Osteocyte (in vitro differentiated cells): Measurements from ENCODE around the gene RBM3. TPM values are rescaled to one million over a fixed set of nuclear protein-coding genes. Genes with fewer than 3 reads are reported as not detected.
A peak's percentile ranks its signal among the peaks of the same experiment; 100 is the strongest.

ENCODE experiments used
- DNase-seq: peaks from one replicate; pipeline ENCODE4 v3.0.0; 2021; ENCODE audit warnings: mixed read lengths; ENCODE audit not compliant: unreplicated experiment; ENCODE audit errors: extremely low spot score
- H3K27ac Mint-ChIP-seq: one replicate; pipeline ENCODE4 v1.8.0; 2021; ENCODE audit warnings: mild to moderate bottlenecking, mixed read lengths; ENCODE audit not compliant: unreplicated experiment
- H3K27me3 Mint-ChIP-seq: one replicate; pipeline ENCODE4 v1.8.0; 2021; ENCODE audit warnings: mixed read lengths; ENCODE audit not compliant: unreplicated experiment
- H3K36me3 Mint-ChIP-seq: one replicate; pipeline ENCODE4 v1.8.0; 2021; ENCODE audit warnings: mixed read lengths; ENCODE audit not compliant: unreplicated experiment
- H3K4me1 Mint-ChIP-seq: one replicate; pipeline ENCODE4 v1.8.0; 2021; ENCODE audit warnings: mixed read lengths; ENCODE audit not compliant: unreplicated experiment
- H3K4me3 Mint-ChIP-seq: one replicate; pipeline ENCODE4 v1.8.0; 2021; ENCODE audit warnings: mild to moderate bottlenecking, moderate library complexity, mixed read lengths; ENCODE audit not compliant: unreplicated experiment
- H3K9me3 Mint-ChIP-seq: one replicate; pipeline ENCODE4 v1.8.0; 2021; ENCODE audit warnings: mixed read lengths; ENCODE audit not compliant: unreplicated experiment
- CTCF ChIP-seq: fragments of 200-600 bp; sonication (generic); IDR thresholded peaks from 2 replicates; pipeline ENCODE4 v1.5.0; 2021; ENCODE audit warnings: antibody characterized with exemption, mild to moderate bottlenecking, moderate library complexity
- total RNA-seq: library from RNA; stranded (reverse); gene quantifications from 2 replicates; pipeline ENCODE4 v1.2.1, GENCODE V29; 2021

The RBM3 gene
- total RNA-seq, 1 donor from 2014 or later, result 298 TPM

- H3K9me3 Mint-ChIP-seq, result peaks cover 7% of the 10 kb centered on the region
Observed at GRCh38 chrX:48589482-48590162, 15.3 kb downstream of the RBM3 start.

GRCh38 chrX:48590203-48591103, 16.2 kb downstream of the RBM3 start:
- peak overlapping the region; percentile 23 for H3K27ac Mint-ChIP-seq
- H3K27me3 Mint-ChIP-seq, result no peaks in the 10 kb centered on the region
- DNase-seq, result no peak
- peaks cover 6% of the 10 kb centered on the region for H3K4me1 Mint-ChIP-seq
- H3K36me3 Mint-ChIP-seq, result no peaks in the 10 kb centered on the region
- TF ChIP-seq CTCF, result no peak
- H3K4me3 Mint-ChIP-seq, result no peak overlapping the region
- peaks cover 7% of the 10 kb centered on the region for H3K9me3 Mint-ChIP-seq

More at GRCh38 chrX:48589482-48590162, 15.3 kb downstream of the RBM3 start:
- no peak for TF ChIP-seq CTCF
- H3K27me3 Mint-ChIP-seq, result no peaks in the 10 kb centered on the region
- DNase-seq, result no peak
- H3K36me3 Mint-ChIP-seq, result no peaks in the 10 kb centered on the region
- no peak overlapping the region for H3K27ac Mint-ChIP-seq
- H3K4me1 Mint-ChIP-seq, result peaks cover 6% of the 10 kb centered on the region
- no peak overlapping the region for H3K4me3 Mint-ChIP-seq

- Mint-ChIP-seq H3K9me3 (peaks cover 7% of the 10 kb centered on the region), H3K27me3 (no peaks in the 10 kb centered on the region), H3K4me3 (no peak overlapping the region), H3K27ac (peak overlapping the region; percentile 42), H3K4me1 (peaks cover 6% of the 10 kb centered on the region), H3K36me3 (no peaks in the 10 kb centered on the region)
- DNase-seq, result no peak
- TF ChIP-seq CTCF, result no peak
Observed at GRCh38 chrX:48591255-48591791, 17.0 kb downstream of the RBM3 start.

- Mint-ChIP-seq H3K4me1 (peaks cover 10% of the 10 kb centered on the region), H3K4me3 (no peak overlapping the region), H3K27ac (no peak overlapping the region), H3K9me3 (peaks cover 10% of the 10 kb centered on the region), H3K36me3 (no peaks in the 10 kb centered on the region), H3K27me3 (no peaks in the 10 kb centered on the region)
- no peak for DNase-seq
- TF ChIP-seq CTCF, result no peak
Observed at GRCh38 chrX:48592971-48593370, 18.7 kb downstream of the RBM3 start.

GRCh38 chrX:48595929-48596328, 21.6 kb downstream of the RBM3 start:
- no peak overlapping the region for H3K4me3 Mint-ChIP-seq
- peaks cover under 1% of the 10 kb centered on the region for H3K36me3 Mint-ChIP-seq
- no peaks in the 10 kb centered on the region for H3K27me3 Mint-ChIP-seq
- no peak for DNase-seq
- peaks cover 8% of the 10 kb centered on the region for H3K4me1 Mint-ChIP-seq
- H3K27ac Mint-ChIP-seq, result no peak overlapping the region
- TF ChIP-seq CTCF, result no peak
- H3K9me3 Mint-ChIP-seq, result peaks cover 6% of the 10 kb centered on the region
